SW 1271 (cell line): ENCODE results near the gene LRRC40.

Experiments
- DNase-seq, 2 experiments: peaks; one replicate each; lab custom pipeline; 2025; lab: John Stamatoyannopoulos, UW

The LRRC40 gene

GRCh38 chr1:70115315-70115714, 90.1 kb downstream of the LRRC40 start:
- no peak for DNase-seq

GRCh38 chr1:70112838-70113237, 92.5 kb downstream of the LRRC40 start:
- DNase-seq: no peak

DNA sequence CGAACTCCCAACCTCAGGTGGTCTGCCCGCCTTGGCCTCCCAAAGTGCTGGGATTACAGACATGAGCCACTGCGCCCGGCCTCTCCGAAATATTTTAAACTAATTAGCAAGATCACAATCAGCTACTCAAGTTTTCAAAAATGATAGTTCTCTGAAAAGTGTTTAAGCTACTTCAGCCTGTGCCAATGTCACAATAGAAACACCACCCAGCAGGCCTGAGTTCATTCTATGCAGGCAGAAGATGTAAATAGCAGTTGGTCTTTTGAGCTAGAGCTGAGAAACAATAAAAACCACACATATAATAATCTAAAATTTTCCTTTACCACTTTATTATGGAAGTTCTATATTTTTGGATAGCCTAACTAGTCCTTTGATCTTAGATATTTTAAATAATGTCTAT, 96.1 kb downstream of the LRRC40 start:
- DNase-seq: no peak

GRCh38 chr1:70103770-70104169, 101.6 kb downstream of the LRRC40 start:
- DNase-seq: no peak

- no peak for DNase-seq
Measured at GRCh38 chr1:70101774-70102173, 103.6 kb downstream of the LRRC40 start.

- DNase-seq: no peak
Measured at GRCh38 chr1:70101231-70101630, 104.1 kb downstream of the LRRC40 start.
